NAMALWA (cell line): ENCODE data around the gene NCOA1.
"Not testable (repeated sequence)": the region's sequence is repeated elsewhere in the genome, so short reads cannot be mapped to it uniquely, and the experiment has no call there.

ENCODE experiments used
- DNase-seq: peaks from one replicate; pipeline ENCODE4 v3.0.0-alpha.2; 2015; ENCODE audit warnings: low spot score

The NCOA1 gene

GRCh38 chr2:24635181-24635580, 144.1 kb downstream of the NCOA1 start:
- no peak for DNase-seq

GRCh38 chr2:24638568-24638967, 147.5 kb downstream of the NCOA1 start:
- DNase-seq: no peak

GRCh38 chr2:24642351-24642750, 151.3 kb downstream of the NCOA1 start:
- DNase-seq: no peak

GRCh38 chr2:24643051-24643450, 152.0 kb downstream of the NCOA1 start:
- no peak for DNase-seq

GRCh38 chr2:24644032-24644431, 153.0 kb downstream of the NCOA1 start:
- no peak for DNase-seq

- no peak for DNase-seq
Observed at GRCh38 chr2:24650997-24651642, 160.1 kb downstream of the NCOA1 start.

GRCh38 chr2:24651643-24652003, 160.6 kb downstream of the NCOA1 start:
- no peak for DNase-seq

GRCh38 chr2:24652265-24653182, 161.5 kb downstream of the NCOA1 start:
- peak; percentile 27 for DNase-seq

GRCh38 chr2:24657818-24658217, 166.8 kb downstream of the NCOA1 start:
- no peak for DNase-seq

GRCh38 chr2:24658531-24659202, 167.6 kb downstream of the NCOA1 start:
- DNase-seq: no peak

GRCh38 chr2:24659862-24660261, 168.8 kb downstream of the NCOA1 start:
- DNase-seq: no peak

- DNase-seq: no peak
Observed at GRCh38 chr2:24667542-24667941, 176.5 kb downstream of the NCOA1 start.

GRCh38 chr2:24671230-24671629, 180.2 kb downstream of the NCOA1 start:
- DNase-seq: no peak

- DNase-seq: no peak
Observed at GRCh38 chr2:24672589-24672988, 181.5 kb downstream of the NCOA1 start.

- no peak for DNase-seq
Observed at GRCh38 chr2:24675338-24675737, 184.3 kb downstream of the NCOA1 start.

- DNase-seq: no peak
Observed at GRCh38 chr2:24676493-24676892, 185.4 kb downstream of the NCOA1 start.

- DNase-seq: not testable (repeated sequence)
Observed at GRCh38 chr2:24678066-24678465, 187.0 kb downstream of the NCOA1 start.

GRCh38 chr2:24680196-24680595, 189.1 kb downstream of the NCOA1 start:
- no peak for DNase-seq

- no peak for DNase-seq
Observed at GRCh38 chr2:24682304-24682703, 191.2 kb downstream of the NCOA1 start.

- no peak for DNase-seq
Observed at GRCh38 chr2:24683408-24683807, 192.4 kb downstream of the NCOA1 start.

GRCh38 chr2:24690524-24690923, 199.5 kb downstream of the NCOA1 start:
- no peak for DNase-seq

- DNase-seq: no peak
Observed at GRCh38 chr2:24691806-24692205, 200.8 kb downstream of the NCOA1 start.

GRCh38 chr2:24697792-24698191, 206.7 kb downstream of the NCOA1 start:
- DNase-seq: no peak
